ENCODE measurements around the gene CACNA1C.

The CACNA1C gene

GRCh38 chr12:2562400-2562799, 509.6 kb downstream of the CACNA1C start:
- H3K27me3 ChIP-seq (ENCODE audit: insufficient read depth, low read depth), result no peaks in the 10 kb centered on the region; the same call in 1 of the 2 replicates
- H2AFZ ChIP-seq (ENCODE audit: low read depth), result no peak overlapping the region

DNA sequence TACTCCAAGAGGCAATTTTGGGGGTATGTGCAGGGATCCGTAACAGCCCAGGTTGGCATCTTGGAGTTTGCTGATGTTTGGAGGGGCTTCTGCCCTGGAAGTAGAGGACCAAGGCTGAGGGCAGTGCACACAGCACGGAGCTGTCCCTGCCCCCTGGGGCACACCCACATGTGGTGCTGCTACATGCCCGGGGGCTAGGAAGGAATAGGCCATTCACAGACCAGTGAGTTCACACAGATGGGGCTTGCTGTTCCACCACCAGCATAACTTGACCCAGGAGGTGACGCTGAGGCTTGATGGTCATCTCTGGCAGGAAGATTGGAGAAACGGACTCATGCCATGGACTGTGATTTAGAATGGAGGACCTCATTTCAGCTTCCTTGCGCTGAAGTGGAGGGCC, 510.9 kb downstream of the CACNA1C start:
- no peak overlapping the region for H3K4me3 ChIP-seq (IDR thresholded peaks at IDR 0.05; ENCODE audit: insufficient read depth, low read depth, low read length)
- no peak overlapping the region for H3K27ac ChIP-seq
- TF ChIP-seq CTCF (conservative IDR thresholded peaks at IDR 0.05; ENCODE audit: low read depth, low read length), result no peak
- H3K79me2 ChIP-seq (ENCODE audit: insufficient read depth, low read depth), result no peaks in the 10 kb centered on the region
- H3K4me2 ChIP-seq, result no peak overlapping the region
- H3K27me3 ChIP-seq (ENCODE audit: insufficient read depth, low read depth), result no peaks in the 10 kb centered on the region; the same call in 1 of the 2 replicates
- no peaks in the 10 kb centered on the region for H3K36me3 ChIP-seq (ENCODE audit: insufficient read depth)
- H2AFZ ChIP-seq (ENCODE audit: low read depth), result no peak overlapping the region
- H3K4me1 ChIP-seq (ENCODE audit: low read depth, poor library complexity, severe bottlenecking), result no peaks in the 10 kb centered on the region
- no peak overlapping the region for H3K9ac ChIP-seq
- H4K20me1 ChIP-seq (ENCODE audit: insufficient read depth), result no peaks in the 10 kb centered on the region

More at GRCh38 chr12:2562400-2562799, 509.6 kb downstream of the CACNA1C start:
- no peaks in the 10 kb centered on the region for H3K79me2 ChIP-seq (ENCODE audit: insufficient read depth, low read depth)
- no peak for TF ChIP-seq CTCF (conservative IDR thresholded peaks at IDR 0.05; ENCODE audit: low read depth, low read length)
- H3K36me3 ChIP-seq (ENCODE audit: insufficient read depth), result no peaks in the 10 kb centered on the region
- no peaks in the 10 kb centered on the region for H3K4me1 ChIP-seq (ENCODE audit: low read depth, poor library complexity, severe bottlenecking)
- no peaks in the 10 kb centered on the region for H4K20me1 ChIP-seq (ENCODE audit: insufficient read depth)
- H3K4me2 ChIP-seq, result no peak overlapping the region
- H3K27ac ChIP-seq, result no peak overlapping the region
- H3K9ac ChIP-seq, result no peak overlapping the region
- H3K4me3 ChIP-seq (IDR thresholded peaks at IDR 0.05; ENCODE audit: insufficient read depth, low read depth, low read length), result no peak overlapping the region

DNA sequence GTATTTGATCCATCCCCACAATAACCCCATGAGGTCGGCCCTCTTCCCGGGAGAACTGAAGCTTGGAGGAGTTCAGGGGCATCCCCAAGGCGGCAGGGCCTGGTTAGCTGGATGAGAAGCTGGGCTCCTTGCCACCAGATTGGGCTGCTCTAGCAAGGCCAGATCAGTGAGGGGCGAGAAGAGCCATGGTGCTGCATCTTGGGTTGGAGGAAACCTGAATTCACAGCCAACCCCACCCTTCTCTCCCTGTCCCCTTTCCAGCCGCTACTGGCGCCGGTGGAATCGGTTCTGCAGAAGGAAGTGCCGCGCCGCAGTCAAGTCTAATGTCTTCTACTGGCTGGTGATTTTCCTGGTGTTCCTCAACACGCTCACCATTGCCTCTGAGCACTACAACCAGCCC, 513.4 kb downstream of the CACNA1C start:
- Histone ChIP-seq H3K79me2 (ENCODE audit: insufficient read depth, low read depth) (no peaks in the 10 kb centered on the region), H2AFZ (ENCODE audit: low read depth) (no peak overlapping the region), H4K20me1 (ENCODE audit: insufficient read depth) (no peaks in the 10 kb centered on the region), H3K4me3 (IDR thresholded peaks at IDR 0.05; ENCODE audit: insufficient read depth, low read depth, low read length) (no peak overlapping the region), H3K27ac (no peak overlapping the region), H3K4me1 (ENCODE audit: low read depth, poor library complexity, severe bottlenecking) (no peaks in the 10 kb centered on the region), H3K4me2 (no peak overlapping the region), H3K9ac (no peak overlapping the region), H3K27me3 (ENCODE audit: insufficient read depth, low read depth) (no peaks in the 10 kb centered on the region), H3K36me3 (ENCODE audit: insufficient read depth) (no peaks in the 10 kb centered on the region)
- no peak for TF ChIP-seq CTCF (conservative IDR thresholded peaks at IDR 0.05; ENCODE audit: low read depth, low read length)

GRCh38 chr12:2567711-2568110, 514.9 kb downstream of the CACNA1C start:
- no peaks in the 10 kb centered on the region for H3K4me1 ChIP-seq (ENCODE audit: low read depth, poor library complexity, severe bottlenecking)
- H4K20me1 ChIP-seq (ENCODE audit: insufficient read depth), result no peaks in the 10 kb centered on the region
- TF ChIP-seq CTCF (conservative IDR thresholded peaks at IDR 0.05; ENCODE audit: low read depth, low read length), result no peak
- no peak overlapping the region for H3K4me2 ChIP-seq
- no peak overlapping the region for H3K4me3 ChIP-seq (IDR thresholded peaks at IDR 0.05; ENCODE audit: insufficient read depth, low read depth, low read length)
- no peaks in the 10 kb centered on the region for H3K27me3 ChIP-seq (ENCODE audit: insufficient read depth, low read depth)
- H2AFZ ChIP-seq (ENCODE audit: low read depth), result no peak overlapping the region
- H3K27ac ChIP-seq, result no peak overlapping the region
- H3K9ac ChIP-seq, result no peak overlapping the region
- no peaks in the 10 kb centered on the region for H3K36me3 ChIP-seq (ENCODE audit: insufficient read depth)
- no peaks in the 10 kb centered on the region for H3K79me2 ChIP-seq (ENCODE audit: insufficient read depth, low read depth)
